GM18498 (cell line): ENCODE results near the gene UGT1A6.

ENCODE experiments used
- ATAC-seq: cut with Tn5 transposase; IDR thresholded peaks from one replicate; pipeline ENCODE4 v1.9.1; 2021; ENCODE audit warnings: mild to moderate bottlenecking, moderate library complexity; ENCODE audit not compliant: unreplicated experiment

UGT1A6 gene

DNA sequence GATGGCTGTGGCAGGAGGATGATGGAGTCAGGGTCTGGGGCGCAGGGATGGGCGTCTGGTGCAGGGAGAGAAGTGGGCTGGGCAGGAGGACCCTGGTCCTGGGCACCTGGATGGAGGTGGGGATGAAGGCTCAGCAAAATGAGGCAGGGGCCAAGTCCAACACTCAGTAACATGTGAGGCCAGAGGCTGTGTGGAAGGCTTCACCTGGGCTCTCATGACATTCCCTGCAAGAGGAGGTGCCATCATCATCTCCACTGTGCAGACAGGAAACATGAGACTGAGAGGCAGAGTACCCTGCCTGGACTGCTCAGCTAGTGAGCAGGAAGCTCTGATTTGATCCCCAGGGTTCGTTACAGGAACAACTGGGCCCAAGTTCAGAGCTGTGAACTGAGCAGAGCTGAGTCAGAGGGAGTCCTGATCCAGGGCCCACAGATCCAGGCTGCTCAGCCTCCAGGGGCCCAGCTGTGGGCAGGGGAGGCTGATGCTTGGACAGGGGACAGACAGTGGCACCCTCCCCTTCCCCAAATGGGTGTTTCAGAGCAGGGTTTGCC is 124.7 kb downstream of the UGT1A6 start:
- no peak for ATAC-seq

DNA sequence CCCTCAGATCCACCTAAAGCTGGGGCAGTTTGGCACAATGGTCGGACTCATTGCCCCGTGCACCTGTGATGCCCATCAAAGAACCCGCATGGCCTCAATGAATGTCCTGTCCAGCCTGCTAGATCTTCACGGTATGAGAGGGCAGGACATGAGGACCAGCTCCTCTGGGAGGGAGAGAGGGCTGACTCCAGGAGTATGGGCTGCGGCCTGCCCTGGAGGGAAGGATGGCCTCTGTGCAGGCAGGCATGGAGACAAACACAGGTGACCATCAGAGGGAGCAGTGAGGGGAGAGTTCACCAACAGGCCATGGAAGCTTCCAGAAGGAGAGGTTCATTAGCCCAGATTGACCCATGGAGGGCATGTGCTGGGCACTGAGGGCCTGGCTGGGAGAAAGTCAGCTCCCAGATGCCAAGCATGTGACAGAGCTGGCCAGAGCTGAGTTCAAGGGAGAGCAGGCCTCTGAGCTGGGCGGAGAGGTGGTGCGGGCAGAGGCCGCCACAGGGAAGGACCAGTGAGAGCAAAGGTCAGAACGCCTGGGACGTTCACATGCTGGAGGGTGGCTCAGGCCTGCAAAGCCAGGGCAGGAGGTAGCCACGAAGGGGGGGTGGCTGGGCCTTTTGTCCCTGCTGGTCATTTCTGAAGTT is 125.4 kb downstream of the UGT1A6 start:
- ATAC-seq: no peak

GRCh38 chr2:233818639-233819621 is 126.2 kb downstream of the UGT1A6 start:
- ATAC-seq: no peak

- no peak for ATAC-seq
Observed at GRCh38 chr2:233819884-233820773, 127.4 kb downstream of the UGT1A6 start.

- no peak for ATAC-seq
Observed at GRCh38 chr2:233820774-233821105, 128.1 kb downstream of the UGT1A6 start.

GRCh38 chr2:233821196-233821595 is 128.5 kb downstream of the UGT1A6 start:
- no peak for ATAC-seq

GRCh38 chr2:233821709-233822100 is 129.0 kb downstream of the UGT1A6 start:
- no peak for ATAC-seq

- no peak for ATAC-seq
Observed at GRCh38 chr2:233822101-233822771, 129.5 kb downstream of the UGT1A6 start.
